Measurements from ENCODE around the gene PLAGL1.

GRCh38 chr6:144006736-144007477 lies 1.2 kb downstream of the PLAGL1 start:
- TF ChIP-seq CTCF (IDR thresholded peaks at IDR 0.05) (no peak), POLR2AphosphoS5 (IDR thresholded peaks at IDR 0.05) (no peak), POLR2A (IDR thresholded peaks at IDR 0.05; ENCODE audit: low read depth) (no peak)

All from esophagus muscularis mucosa (tissue), 3 donors.